ENCODE data around the gene FBP1. TPM values are rescaled to one million over a fixed set of nuclear protein-coding genes. Genes with fewer than 3 reads are reported as not detected.

The FBP1 gene
- total RNA-seq, 1 donor from 2014 or later: 1.0 TPM

DNA sequence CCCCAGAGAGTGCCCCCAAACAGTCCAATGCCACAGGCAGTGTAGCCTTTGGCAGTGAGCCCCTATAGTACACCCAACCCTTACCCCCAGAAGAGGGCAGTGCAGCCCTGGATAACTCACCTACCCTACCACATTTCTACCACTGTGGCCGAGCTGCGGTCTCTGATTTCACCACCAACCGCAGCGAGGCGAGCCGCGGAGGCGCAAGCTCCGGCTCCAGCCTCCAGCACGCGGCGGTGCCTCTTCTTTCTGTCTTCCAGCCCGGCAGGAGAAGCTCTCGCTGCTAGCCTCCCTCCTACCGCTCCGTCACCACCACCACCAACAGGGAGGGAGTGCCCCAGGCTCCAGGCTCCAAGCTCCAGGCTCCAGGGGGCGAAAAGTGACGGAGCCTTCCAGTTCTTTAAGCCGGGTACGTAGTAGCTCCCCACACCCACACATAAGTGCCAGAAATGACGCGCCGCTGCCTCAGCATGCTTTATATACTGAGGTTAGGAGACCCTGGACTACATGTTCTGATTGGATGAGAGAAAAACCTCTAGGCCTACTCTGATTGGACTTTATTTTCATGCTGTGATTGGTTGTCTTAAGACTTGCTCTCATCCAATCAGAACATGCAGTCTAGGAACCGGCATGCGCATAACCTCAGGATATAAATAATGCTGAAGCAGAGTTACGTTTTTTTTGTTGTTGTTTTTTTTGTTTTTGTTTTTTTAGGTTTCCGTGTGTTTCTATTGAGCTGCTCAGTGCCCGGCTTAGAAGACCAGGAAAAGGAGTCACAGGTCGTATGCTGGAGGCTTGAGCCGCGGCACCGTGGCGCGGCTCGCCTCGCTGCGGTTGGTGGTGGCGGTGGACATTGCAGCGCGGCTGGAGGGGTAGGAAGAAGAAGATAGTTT lies 84.6 kb downstream of the FBP1 start, which contains the start of gene PCAT7:
Gene PCAT7 (plus strand): TSS at position 645 of the 893 bp plus-strand sequence.
- peak; percentile 63 for ATAC-seq
- DNase-seq (ENCODE audit: missing footprints): no peak
- intact Hi-C loops (cut with DNase I): no loop called here

DNA sequence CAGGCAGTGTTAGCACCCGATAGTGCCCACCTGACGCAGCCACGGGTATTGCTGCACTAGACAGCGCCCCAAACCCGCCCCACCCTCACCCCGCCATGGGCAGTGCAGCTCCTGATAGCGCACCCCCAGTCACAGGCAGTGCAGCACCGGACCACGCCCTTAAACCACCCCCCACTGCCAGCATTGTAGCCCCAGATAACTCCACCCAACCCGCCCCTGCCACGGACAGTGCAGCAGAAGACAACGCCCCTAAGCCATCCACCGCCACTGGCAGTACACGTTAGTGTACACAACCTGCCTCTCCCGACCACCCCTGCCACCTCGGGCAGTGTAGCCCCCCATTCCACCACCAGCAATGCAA lies 85.3 kb downstream of the FBP1 start:
- intact Hi-C loops (cut with DNase I): no loop called here
- no peak for ATAC-seq
- DNase-seq (ENCODE audit: missing footprints): no peak

Other genes with a start within 250 kb of the FBP1 start
- gene PCAT7, start 84.4 kb downstream of the FBP1 start, total RNA-seq: not detected
- gene FBP2, start 45.7 kb downstream of the FBP1 start, total RNA-seq: 0.54 TPM
- 180 TPM for gene AOPEP, start 87.2 kb upstream of the FBP1 start, total RNA-seq